GM12873 (cell line): ENCODE data around the gene IFI44.

Experiments used
- TF ChIP-seq, protein P1 (sequence below): IDR thresholded peaks from 2 replicates; pipeline ENCODE4 v1.5.1; 2012; ENCODE audit warnings: low read depth, mild to moderate bottlenecking, moderate library complexity, low read length, control low read depth; ENCODE audit not compliant: insufficient read depth; ENCODE audit errors: missing control alignments

IFI44 gene

DNA sequence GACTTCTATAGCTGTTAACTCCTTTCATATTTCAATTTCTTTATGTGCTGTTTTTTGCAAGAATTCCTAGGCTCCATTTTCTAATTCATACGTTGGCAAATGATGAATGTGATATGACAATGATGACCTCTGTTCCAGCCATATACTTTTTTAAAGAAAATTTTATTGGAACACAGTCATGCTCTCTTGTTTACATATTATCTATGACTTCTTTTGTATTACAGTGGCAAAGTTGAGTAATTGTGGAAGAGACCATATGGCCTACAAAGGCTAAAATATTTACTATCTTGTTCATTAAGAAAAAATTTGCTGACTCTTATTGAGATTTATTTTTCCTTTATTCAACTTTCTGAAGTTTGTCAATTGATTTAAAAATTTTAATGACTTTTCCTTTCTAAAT lies 22.3 kb upstream of the IFI44 start:
- TF ChIP-seq, protein P1, sequence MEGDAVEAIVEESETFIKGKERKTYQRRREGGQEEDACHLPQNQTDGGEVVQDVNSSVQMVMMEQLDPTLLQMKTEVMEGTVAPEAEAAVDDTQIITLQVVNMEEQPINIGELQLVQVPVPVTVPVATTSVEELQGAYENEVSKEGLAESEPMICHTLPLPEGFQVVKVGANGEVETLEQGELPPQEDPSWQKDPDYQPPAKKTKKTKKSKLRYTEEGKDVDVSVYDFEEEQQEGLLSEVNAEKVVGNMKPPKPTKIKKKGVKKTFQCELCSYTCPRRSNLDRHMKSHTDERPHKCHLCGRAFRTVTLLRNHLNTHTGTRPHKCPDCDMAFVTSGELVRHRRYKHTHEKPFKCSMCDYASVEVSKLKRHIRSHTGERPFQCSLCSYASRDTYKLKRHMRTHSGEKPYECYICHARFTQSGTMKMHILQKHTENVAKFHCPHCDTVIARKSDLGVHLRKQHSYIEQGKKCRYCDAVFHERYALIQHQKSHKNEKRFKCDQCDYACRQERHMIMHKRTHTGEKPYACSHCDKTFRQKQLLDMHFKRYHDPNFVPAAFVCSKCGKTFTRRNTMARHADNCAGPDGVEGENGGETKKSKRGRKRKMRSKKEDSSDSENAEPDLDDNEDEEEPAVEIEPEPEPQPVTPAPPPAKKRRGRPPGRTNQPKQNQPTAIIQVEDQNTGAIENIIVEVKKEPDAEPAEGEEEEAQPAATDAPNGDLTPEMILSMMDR: no peak

DNA sequence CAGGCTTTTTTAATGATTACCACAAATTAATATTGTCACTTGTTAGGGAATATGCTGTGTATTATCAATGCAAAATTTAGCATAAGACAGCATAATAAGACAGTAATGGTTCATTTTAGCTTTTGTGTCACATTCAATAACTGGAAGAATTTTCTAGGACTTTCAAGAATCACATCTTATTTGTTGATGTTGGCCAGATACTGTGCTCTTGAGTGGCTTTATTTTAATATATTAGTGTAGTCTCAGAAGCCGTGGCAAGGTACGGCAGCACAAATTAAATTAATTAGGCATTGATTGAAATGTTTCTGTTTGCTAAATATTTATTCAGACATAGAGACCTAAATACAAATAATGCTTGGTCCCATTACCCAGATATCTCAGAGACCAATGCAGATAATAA lies 19.0 kb upstream of the IFI44 start:
- TF ChIP-seq, protein P1: no peak

DNA sequence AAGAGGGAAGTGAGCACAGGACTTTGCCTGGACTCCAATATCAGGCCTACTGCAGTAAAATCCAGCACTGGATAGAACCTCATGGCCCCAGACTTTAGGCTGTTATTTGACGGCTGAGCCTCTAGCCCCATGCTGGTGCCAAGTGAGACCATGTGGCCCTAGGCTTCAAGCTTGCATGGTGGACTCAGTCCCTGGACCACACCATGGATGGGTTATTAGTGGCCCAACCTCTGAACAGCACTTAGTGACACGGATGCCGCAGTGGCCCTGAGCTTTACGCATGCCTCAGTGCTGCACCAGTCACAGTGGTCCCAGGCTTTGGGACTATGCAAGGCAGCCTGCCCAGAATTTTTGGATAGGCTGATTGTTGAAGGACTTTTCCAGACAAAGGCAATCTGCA lies 16.4 kb upstream of the IFI44 start:
- TF ChIP-seq, protein P1: no peak

DNA sequence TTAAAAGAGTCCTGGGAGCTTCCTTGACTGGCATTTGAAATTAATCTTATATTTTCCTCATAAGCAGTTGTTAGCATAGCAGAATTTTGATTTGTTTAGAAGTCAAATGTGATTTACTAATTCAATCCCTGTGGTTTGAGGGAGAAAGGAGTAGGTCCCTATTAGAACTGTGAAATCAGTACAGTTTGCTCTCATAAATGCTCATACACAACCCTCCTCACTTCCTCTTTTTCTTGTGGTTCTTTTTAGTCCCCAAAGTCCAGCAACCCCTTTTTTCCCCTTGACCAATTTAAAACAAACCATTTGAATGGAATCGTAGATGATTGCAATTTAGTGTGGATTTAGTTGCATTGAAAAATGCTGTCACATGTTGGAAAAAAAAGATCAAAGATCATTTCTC lies 9.2 kb upstream of the IFI44 start:
- TF ChIP-seq, protein P1: no peak

DNA sequence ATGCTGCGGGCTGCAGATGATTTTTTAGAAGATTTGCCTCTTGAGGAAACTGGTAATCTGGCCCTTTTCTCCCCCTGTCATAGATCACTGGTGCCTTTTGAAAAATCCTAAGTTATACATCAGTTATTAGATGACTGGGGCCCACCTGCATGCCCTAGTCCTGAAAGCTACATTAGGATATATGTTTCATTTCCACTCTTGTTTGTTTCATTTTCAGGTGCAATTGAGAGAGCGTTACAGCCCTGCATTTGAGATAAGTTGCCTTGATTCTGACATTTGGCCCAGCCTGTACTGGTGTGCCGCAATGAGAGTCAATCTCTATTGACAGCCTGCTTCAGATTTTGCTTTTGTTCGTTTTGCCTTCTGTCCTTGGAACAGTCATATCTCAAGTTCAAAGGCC lies 8.1 kb upstream of the IFI44 start:
- TF ChIP-seq, protein P1: no peak

DNA sequence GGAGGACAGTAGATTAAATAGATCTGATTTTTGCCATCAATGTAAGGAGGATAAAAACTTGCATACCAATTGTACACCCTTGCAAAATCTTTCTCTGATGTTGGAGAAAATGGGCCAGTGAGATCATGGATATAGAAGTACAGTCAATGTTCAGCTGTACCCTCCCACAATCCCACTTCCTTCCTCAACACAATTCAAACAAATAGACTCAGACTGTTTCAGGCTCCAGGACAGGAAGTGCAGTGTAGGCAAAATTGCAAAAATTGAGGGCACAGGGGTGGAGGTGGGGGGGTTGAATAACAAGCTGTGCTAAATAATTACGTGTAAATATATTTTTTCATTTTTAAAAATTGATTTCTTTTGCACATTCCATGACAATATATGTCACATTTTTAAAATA lies 3.9 kb upstream of the IFI44 start:
- TF ChIP-seq, protein P1: no peak

DNA sequence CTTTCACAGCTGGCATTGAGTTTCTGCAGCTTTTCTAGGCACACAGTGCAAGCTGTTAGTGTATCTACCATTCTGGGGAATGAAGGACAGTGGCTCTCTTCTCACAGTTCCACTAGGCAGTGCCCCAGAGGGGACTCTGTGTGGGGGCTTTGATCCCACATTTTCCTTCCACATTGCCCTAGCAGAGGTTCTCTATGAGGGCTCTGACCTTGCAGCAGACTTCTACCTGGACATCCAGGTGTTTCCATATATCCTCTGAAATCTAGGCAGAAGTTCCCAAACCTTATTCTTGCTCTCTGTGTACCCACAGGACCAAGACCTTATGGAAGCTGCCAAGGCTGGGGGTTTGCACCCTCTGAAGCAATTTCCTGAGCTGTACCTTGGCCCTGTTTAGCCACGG lies 2.4 kb upstream of the IFI44 start:
- TF ChIP-seq, protein P1: no peak

DNA sequence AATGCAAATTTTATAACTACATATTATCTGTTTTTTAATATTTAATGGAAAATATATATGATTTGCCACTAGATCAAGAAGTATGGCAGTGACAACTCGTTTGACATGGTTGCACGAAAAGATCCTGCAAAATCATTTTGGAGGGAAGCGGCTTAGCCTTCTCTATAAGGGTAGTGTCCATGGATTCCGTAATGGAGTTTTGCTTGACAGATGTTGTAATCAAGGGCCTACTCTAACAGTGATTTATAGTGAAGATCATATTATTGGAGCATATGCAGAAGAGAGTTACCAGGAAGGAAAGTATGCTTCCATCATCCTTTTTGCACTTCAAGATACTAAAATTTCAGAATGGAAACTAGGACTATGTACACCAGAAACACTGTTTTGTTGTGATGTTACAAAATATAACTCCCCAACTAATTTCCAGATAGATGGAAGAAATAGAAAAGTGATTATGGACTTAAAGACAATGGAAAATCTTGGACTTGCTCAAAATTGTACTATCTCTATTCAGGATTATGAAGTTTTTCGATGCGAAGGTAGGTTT lies 556 bp downstream of the IFI44 start:
- TF ChIP-seq, protein P1: no peak
